ENCODE results near the gene NAV2. TPM values are rescaled to one million over a fixed set of nuclear protein-coding genes. Genes with fewer than 3 reads are reported as not detected.

NAV2 gene
- total RNA-seq, 1 experiment from 2014 or later = 46.3 TPM

DNA sequence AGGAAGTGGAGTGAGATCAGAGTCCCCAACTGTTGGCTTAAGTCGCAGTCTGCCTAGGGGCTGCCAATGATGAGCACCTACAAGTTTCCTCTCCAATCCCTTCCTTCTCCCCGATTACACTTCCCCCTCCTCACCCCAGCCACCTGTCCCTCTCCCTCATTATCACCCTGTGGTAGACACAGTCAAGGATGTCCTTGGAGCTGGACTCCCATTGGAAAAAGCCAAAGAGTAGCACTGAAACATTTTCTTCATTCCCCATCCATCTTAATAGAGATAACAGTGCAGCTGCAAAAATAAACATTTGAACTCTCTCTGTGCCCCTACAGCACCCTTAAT, 301.4 kb downstream of the NAV2 start:
- Histone ChIP-seq H3K4me1 (ENCODE audit: insufficient read depth, low read length) (peaks cover 18% of the 10 kb centered on the region), H3K79me2 (ENCODE audit: insufficient read depth, low read length) (0 out of 2 replicates have a peak, but pooled peaks cover 1% of the 10 kb centered on the region), H2BK15ac (ENCODE audit: low read depth, low read length) (no peak overlapping the region), H3K9ac (ENCODE audit: extremely low read depth, insufficient read length, low read length) (no peak overlapping the region), H4K91ac (ENCODE audit: insufficient read length, low read depth, low read length) (no peak overlapping the region), H3K79me1 (ENCODE audit: insufficient read depth, low read depth, low read length, poor library complexity, severe bottlenecking) (peaks cover under 1% of the 10 kb centered on the region), H2BK120ac (ENCODE audit: low read depth, low read length, poor library complexity, severe bottlenecking) (no peak overlapping the region), H3K27me3 (ENCODE audit: insufficient read depth, low read length) (no peaks in the 10 kb centered on the region), H3K27ac (ENCODE audit: insufficient read length, low read depth, low read length) (no peak overlapping the region), H3K23me2 (ENCODE audit: insufficient read length, low read depth, low read length, poor library complexity, severe bottlenecking) (no peaks in the 10 kb centered on the region), H2AFZ (ENCODE audit: low read length) (no peak overlapping the region), H2AK5ac (ENCODE audit: insufficient read length, low read length) (no peak overlapping the region), H3K18ac (ENCODE audit: insufficient read length, low read depth, low read length) (no peak overlapping the region), H3K23ac (ENCODE audit: insufficient read length, low read depth, low read length) (no peak overlapping the region), H3K9me3 (ENCODE audit: control insufficient read depth, low read depth, low read length) (no peaks in the 10 kb centered on the region), H3K56ac (ENCODE audit: insufficient read length, low read depth, low read length) (no peak overlapping the region), H2BK20ac (ENCODE audit: low read depth, low read length, poor library complexity, severe bottlenecking) (no peak overlapping the region), H3T11ph (ENCODE audit: low read length) (no peak overlapping the region), H4K8ac (replicated peaks; ENCODE audit: insufficient read length, low read depth, low read length) (no peak overlapping the region), H3K14ac (ENCODE audit: insufficient read depth, low read length) (no peak overlapping the region), H3K4me2 (ENCODE audit: insufficient read depth, insufficient read length, low read length) (no peak overlapping the region), H2BK5ac (ENCODE audit: insufficient read length, low read length) (no peak overlapping the region), H4K20me1 (ENCODE audit: control insufficient read depth, insufficient read depth, insufficient read length) (no peaks in the 10 kb centered on the region), H3K4ac (ENCODE audit: low read depth, low read length) (no peak overlapping the region), H2BK12ac (ENCODE audit: insufficient read length, low read depth, low read length) (no peak overlapping the region), H4K5ac (ENCODE audit: insufficient read length, low read depth, low read length) (no peak overlapping the region)
- H3K9me3 Mint-ChIP-seq = no peaks in the 10 kb centered on the region
- no CpG with 5 or more reads among the region's 2 CpGs for WGBS (ENCODE audit: extremely low coverage, insufficient read length, low lambda C conversion rate)
- H3K36me3 Mint-ChIP-seq (ENCODE audit: insufficient read depth in 1 of 3, low read depth in 3 of 3) = no peaks in the 10 kb centered on the region; a peak in 1 of 7 replicates
- DNase-seq = no peak
- H3K4me1 Mint-ChIP-seq = peaks cover 29 to 34% of the 10 kb centered on the region in 2 experiments
- H3K4me3 Mint-ChIP-seq = no peak overlapping the region
- H3K27ac Mint-ChIP-seq = no peak overlapping the region
- no peaks in the 10 kb centered on the region; the same call in 1 of the 2 replicates for H3K27me3 Mint-ChIP-seq (ENCODE audit: low read depth)
- TF ChIP-seq, protein P1, sequence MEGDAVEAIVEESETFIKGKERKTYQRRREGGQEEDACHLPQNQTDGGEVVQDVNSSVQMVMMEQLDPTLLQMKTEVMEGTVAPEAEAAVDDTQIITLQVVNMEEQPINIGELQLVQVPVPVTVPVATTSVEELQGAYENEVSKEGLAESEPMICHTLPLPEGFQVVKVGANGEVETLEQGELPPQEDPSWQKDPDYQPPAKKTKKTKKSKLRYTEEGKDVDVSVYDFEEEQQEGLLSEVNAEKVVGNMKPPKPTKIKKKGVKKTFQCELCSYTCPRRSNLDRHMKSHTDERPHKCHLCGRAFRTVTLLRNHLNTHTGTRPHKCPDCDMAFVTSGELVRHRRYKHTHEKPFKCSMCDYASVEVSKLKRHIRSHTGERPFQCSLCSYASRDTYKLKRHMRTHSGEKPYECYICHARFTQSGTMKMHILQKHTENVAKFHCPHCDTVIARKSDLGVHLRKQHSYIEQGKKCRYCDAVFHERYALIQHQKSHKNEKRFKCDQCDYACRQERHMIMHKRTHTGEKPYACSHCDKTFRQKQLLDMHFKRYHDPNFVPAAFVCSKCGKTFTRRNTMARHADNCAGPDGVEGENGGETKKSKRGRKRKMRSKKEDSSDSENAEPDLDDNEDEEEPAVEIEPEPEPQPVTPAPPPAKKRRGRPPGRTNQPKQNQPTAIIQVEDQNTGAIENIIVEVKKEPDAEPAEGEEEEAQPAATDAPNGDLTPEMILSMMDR (conservative IDR thresholded peaks at IDR 0.05) = no peak
